Common myeloid progenitor, CD34-positive (primary cell): ENCODE results near the gene DHCR24.

ENCODE experiments used
- CTCF ChIA-PET: fragments of 350-600 bp; sonication (Branson Sonifier 250); formaldehyde crosslinking; loops from one replicate; lab custom pipeline; 2021; ENCODE audit warnings: antibody characterized with exemption; lab: Charles Lee
- POLR2A ChIA-PET: fragments of 350-600 bp; sonication (Branson Sonifier 250); formaldehyde crosslinking; loops from one replicate; lab custom pipeline; 2021; ENCODE audit warnings: antibody characterized with exemption; lab: Charles Lee
- DNase-seq, 3 donors: peaks; one replicate each; pipeline versions ENCODE4 v3.0.0 to v3.0.0-alpha.2; 2013
- H3K27ac ChIP-seq, 2 experiments: 1 replicate in 1 of 2; 2 replicates in 1 of 2; pipeline ENCODE4 v1.7.0; 2013; ENCODE audit warnings: inconsistent platforms in 2 of 2, low read length in 2 of 2, mild to moderate bottlenecking in 2 of 2, low read depth in 1 of 2, moderate library complexity in 1 of 2; ENCODE audit not compliant: severe bottlenecking in 2 of 2, insufficient read depth in 1 of 2, poor library complexity in 1 of 2
- H3K27me3 ChIP-seq, 5 experiments: replicated peaks in 2 of 5; 1 replicate in 3 of 5; 2 replicates in 2 of 5; pipeline versions ENCODE4 v1.6.1 to v1.7.0; 2013; ENCODE audit warnings: low read length in 4 of 5, mild to moderate bottlenecking in 2 of 5, moderate library complexity in 2 of 5, inconsistent platforms in 1 of 5; ENCODE audit not compliant: insufficient read depth in 5 of 5, control insufficient read depth in 4 of 5
- H3K36me3 ChIP-seq, 4 experiments: 1 replicate in 2 of 4; 2 replicates in 2 of 4; pipeline versions ENCODE4 v1.6.1 to v1.7.0; 2013; ENCODE audit warnings: low read length in 3 of 4, control low read depth in 1 of 4, mild to moderate bottlenecking in 1 of 4; ENCODE audit not compliant: control insufficient read depth in 4 of 4, insufficient read depth in 4 of 4
- H3K4me1 ChIP-seq, 4 experiments: 1 replicate in 3 of 4; 2 replicates in 1 of 4; pipeline versions ENCODE4 v1.6.1 to v1.7.1; 2013; ENCODE audit warnings: low read length in 3 of 4, mild to moderate bottlenecking in 3 of 4, control low read depth in 1 of 4, inconsistent platforms in 1 of 4, moderate library complexity in 1 of 4; ENCODE audit not compliant: control insufficient read depth in 4 of 4, insufficient read depth in 4 of 4; ENCODE audit errors: control extremely low read depth in 1 of 4
- H3K4me3 ChIP-seq, 7 experiments: 1 replicate in 4 of 7; 2 replicates in 3 of 7; pipeline versions ENCODE4 v1.5.1 to v1.7.0; 2013; ENCODE audit warnings: mild to moderate bottlenecking in 7 of 7, low read length in 6 of 7, moderate library complexity in 6 of 7, inconsistent platforms in 2 of 7, low read depth in 2 of 7, control low read depth in 1 of 7; ENCODE audit not compliant: insufficient read depth in 4 of 7, control insufficient read depth in 1 of 7; ENCODE audit errors: extremely low read depth in 1 of 7
- H3K9me3 ChIP-seq, 5 experiments: 1 replicate in 4 of 5; 2 replicates in 1 of 5; pipeline versions ENCODE4 v1.6.1 to v1.7.1; 2013; ENCODE audit warnings: low read length in 4 of 5, mild to moderate bottlenecking in 2 of 5, inconsistent platforms in 1 of 5, low read depth in 1 of 5, moderate library complexity in 1 of 5; ENCODE audit not compliant: control insufficient read depth in 4 of 5, insufficient read depth in 2 of 5; ENCODE audit errors: control extremely low read depth in 1 of 5
- WGBS: methylation state at CpG from one replicate; pipeline ENCODE4 v1.1.5; 2013; ENCODE audit not compliant: insufficient coverage; 5-methylcytosine and 5-hydroxymethylcytosine counted together

DHCR24 gene

DNA sequence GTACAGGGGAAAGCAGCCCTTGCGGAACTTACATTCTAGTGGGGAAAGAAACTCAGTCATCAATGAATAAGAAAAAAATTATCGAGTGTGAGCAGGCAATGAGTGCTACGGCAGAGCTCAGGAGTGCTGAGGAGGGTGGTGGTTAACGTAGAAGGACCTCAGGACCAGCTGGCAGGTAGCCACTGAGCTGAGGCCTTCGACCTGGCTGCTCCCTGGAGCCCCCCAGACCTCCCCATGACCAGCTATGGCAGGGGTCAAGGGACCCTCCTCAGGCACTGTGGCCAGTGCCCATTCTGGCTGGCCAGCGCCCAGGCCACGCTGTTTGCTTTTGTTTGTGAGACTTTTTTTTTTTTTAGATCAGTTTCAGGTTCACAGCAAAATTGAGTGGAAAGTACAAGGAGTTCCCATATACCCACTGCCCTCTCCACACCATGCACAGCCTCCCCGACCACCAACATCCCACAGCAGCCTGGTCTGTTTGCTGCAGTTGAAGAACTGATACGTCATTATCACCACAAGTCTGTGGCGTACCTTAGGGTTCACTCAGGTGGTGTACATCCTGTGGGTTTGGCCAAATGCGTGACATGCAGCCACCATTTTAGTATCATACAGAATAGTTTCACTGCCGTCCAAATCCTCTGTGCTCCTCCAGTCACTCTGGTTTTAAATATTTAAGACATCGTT, 74.1 kb downstream of the DHCR24 start:
- Histone ChIP-seq H3K27me3 (no peaks in the 10 kb centered on the region), H3K9me3 (no peaks in the 10 kb centered on the region), H3K4me1 (peaks cover 0 to 5% (median 0%) of the 10 kb centered on the region in 4 experiments), H3K36me3 (no peaks in the 10 kb centered on the region), H3K27ac (no peak overlapping the region), H3K4me3 (no peak overlapping the region)
- POLR2A ChIA-PET: interaction anchor here (0.6 kb wide), 1 partner anchor 514 kb away, joined by 6 read pairs; no protein-coding TSS in a partner anchor
- CTCF ChIA-PET: interaction anchor here (0.6 to 2.2 kb wide), 3 partner anchors 12 to 952 kb away, joined by 4 to 10 read pairs (median 7); partner anchors contain the start of gene TTC22
- 95% methylated on average over 7 of the region's 13 CpGs for WGBS
- DNase-seq: no peak

DNA sequence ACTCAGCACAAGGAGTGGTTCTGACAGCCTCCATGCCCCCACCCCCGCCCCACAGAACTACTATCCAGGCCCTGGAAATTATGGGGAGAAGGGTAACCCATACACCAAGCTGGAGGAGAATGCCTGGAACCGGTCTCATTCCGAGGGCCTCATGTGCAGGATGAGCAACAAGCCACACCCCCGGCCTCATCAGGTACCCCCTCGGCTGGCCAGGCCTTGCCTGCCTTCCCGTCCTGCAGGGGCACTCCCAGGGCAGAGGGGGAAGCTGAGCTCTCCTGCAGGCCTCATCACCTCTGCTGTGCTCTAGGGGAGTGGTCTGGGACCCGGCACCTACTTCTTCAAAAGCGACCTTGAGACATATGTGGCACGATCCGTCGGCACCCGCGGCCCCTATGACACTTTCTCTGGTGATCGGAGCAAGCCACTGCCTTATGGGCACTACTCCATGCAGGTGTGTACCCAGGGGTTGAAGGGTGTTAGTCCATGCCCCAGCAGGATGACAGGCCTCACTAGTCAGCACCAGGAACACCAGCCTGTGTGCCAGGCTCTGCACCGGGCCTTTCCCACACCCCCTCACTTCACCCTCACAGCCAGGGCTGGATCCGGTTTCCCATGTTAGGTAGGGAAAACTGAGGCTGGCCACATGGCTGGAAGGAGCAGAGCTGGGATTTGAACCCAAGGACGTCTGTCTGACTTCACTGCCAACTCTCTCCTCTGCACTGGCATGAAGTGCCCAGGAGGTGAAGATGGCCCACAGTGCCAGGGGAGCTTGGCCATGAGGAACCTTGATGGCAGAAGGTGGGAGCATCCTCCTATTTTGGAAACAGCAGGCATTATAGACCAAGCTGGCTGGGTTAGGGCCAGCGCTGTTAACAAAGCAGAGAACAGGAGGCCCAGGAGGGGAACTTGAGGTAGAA, 75.0 kb downstream of the DHCR24 start:
- Histone ChIP-seq H3K36me3 (no peaks in the 10 kb centered on the region), H3K27me3 (no peaks in the 10 kb centered on the region), H3K4me3 (no peak overlapping the region), H3K4me1 (peaks cover 0 to 5% (median 0%) of the 10 kb centered on the region in 4 experiments), H3K27ac (no peak overlapping the region), H3K9me3 (no peaks in the 10 kb centered on the region)
- ChIA-PET POLR2A (interaction anchor here (0.6 kb wide), 2 partner anchors 513 to 666 kb away, joined by 3 to 6 read pairs; no protein-coding TSS in a partner anchor), CTCF (interaction anchor here (0.6 to 2.2 kb wide), 7 partner anchors 11 to 951 kb away, joined by 3 to 10 read pairs (median 4); partner anchors contain the start of genes SSBP3 and TTC22)
- WGBS: 96% methylated on average over 13 of the region's 18 CpGs
- no peak for DNase-seq

DNA sequence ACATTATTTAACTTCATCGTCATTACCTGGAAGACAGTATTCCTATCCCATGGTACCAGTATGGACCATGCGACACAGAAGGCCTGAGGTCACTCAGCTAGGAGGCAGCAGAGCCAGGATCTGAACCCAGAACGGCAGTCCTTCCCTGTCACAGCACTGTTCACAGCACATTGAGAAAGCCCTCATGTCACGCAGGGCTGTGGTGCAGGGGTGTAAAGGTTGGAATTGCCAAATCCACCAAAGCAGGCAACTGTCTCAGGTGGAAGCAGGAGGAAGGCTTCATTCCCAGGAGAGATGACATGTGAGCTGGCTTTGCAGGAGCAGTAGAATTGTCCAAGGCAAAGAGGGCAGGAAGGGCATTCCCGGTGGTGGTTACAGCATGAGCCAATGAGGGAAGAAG, 75.9 kb downstream of the DHCR24 start:
- CTCF ChIA-PET: interaction anchor here (0.6 to 2.2 kb wide), 5 partner anchors 10 to 322 kb away, joined by 3 to 10 read pairs (median 3); partner anchors contain the start of gene TTC22
- POLR2A ChIA-PET: no interaction called here

DNA sequence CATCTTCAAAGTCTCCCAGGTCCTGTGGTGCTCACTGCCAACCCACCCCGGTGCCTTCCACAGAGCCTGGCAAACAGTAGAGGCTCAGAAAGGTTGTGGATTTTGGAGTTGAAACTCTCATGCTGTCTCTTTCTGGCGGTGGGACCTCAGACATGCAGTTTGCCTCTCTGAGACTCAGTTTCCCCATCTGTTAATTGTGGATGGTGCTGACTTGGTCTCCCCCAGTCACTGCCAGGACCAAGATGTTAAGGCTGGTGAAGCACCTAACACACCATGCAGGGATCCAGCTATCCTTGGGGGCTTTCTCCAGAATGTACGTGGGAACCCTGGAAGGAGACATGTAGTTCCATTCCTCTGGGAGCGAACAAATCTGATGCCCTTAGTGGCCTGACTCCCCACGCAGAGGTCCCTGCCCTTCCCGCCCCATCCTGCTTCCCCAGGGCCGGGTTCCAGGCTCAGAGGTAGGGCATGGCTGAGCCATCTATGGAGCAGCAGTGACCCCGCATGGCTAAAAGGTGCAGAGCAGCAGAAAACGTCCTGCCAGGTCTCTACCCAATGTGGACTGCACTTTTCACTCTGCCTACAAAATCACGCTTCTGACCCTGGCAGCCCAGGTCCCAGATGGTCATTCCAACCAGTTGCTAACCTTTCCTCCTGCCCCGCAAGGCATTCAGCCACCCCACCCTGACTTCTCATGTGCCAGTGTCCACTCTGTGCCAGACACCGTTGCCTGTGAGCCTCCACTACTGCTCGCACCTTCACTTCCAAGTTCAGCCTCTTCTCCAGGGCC, 76.6 kb downstream of the DHCR24 start:
- 44% methylated on average over 12 of the region's 13 CpGs for WGBS
- Histone ChIP-seq H3K4me1 (peaks cover 0 to 5% (median 0%) of the 10 kb centered on the region in 4 experiments), H3K36me3 (no peaks in the 10 kb centered on the region), H3K4me3 (no peak overlapping the region), H3K27me3 (no peaks in the 10 kb centered on the region), H3K27ac (no peak overlapping the region), H3K9me3 (no peaks in the 10 kb centered on the region)
- DNase-seq: peak; percentile 44 to 69 (median 54)
- POLR2A ChIA-PET: no interaction called here
- CTCF ChIA-PET: interaction anchor here (0.7 to 1.5 kb wide), 3 partner anchors 10 to 136 kb away, joined by 3 to 14 read pairs (median 4); partner anchors contain the start of gene TTC22

More for the DNA sequence above, 75.9 kb downstream of the DHCR24 start:
- H3K9me3 ChIP-seq: no peaks in the 10 kb centered on the region
- DNase-seq: no peak
- no peak overlapping the region for H3K27ac ChIP-seq
- H3K4me3 ChIP-seq: no peak overlapping the region
- no peaks in the 10 kb centered on the region for H3K36me3 ChIP-seq
- H3K27me3 ChIP-seq: no peaks in the 10 kb centered on the region
- WGBS: 100% methylated on average over 4 of the region's 5 CpGs
- peaks cover 0 to 5% (median 0%) of the 10 kb centered on the region in 4 experiments for H3K4me1 ChIP-seq

DNA sequence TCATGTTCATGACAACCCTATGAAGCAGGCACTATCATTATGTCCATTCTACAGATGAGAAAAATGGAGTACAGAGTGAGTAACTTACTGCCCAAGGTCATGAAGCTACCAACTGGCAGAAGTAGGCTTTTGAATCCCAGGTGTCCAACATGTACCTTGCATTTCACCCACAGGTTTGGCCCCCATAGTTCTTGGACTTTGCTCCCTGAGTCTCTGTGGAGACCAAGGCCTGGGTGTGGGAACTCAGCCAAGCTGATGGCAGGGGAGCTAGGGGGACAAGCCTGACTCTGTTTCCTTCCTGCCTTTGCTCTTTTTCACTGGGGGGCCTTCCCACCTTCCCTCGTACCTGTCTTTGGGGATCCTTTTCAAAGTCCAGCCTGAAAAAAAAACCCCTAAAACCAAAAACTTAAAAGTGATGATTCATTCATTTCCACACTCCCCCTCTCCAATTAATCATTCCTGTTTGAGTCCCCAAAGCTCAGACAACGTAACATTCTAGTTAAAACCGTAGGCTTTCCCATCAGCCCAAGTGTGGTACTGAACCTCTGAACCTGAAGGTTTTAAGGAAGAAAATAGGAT, 77.4 kb downstream of the DHCR24 start:
- 38% methylated on average over 1 of the region's 3 CpGs for WGBS
- no peaks in the 10 kb centered on the region for H3K27me3 ChIP-seq
- H3K9me3 ChIP-seq: no peaks in the 10 kb centered on the region
- POLR2A ChIA-PET: no interaction called here
- H3K36me3 ChIP-seq: no peaks in the 10 kb centered on the region
- CTCF ChIA-PET: interaction anchor here (0.7 to 1.5 kb wide), 3 partner anchors 9 to 135 kb away, joined by 3 to 14 read pairs (median 4); partner anchors contain the start of gene TTC22
- peaks cover 0 to 5% (median 0%) of the 10 kb centered on the region in 4 experiments for H3K4me1 ChIP-seq
- no peak overlapping the region for H3K4me3 ChIP-seq
- no peak for DNase-seq
- H3K27ac ChIP-seq: no peak overlapping the region
